ENCODE measurements around the gene BANK1. TPM values are rescaled to one million over a fixed set of nuclear protein-coding genes. Genes with fewer than 3 reads are reported as not detected.

Gene BANK1
- total RNA-seq, 4 donors from 2014 or later = 0.27 to 1.2 (median 0.51) TPM

DNA sequence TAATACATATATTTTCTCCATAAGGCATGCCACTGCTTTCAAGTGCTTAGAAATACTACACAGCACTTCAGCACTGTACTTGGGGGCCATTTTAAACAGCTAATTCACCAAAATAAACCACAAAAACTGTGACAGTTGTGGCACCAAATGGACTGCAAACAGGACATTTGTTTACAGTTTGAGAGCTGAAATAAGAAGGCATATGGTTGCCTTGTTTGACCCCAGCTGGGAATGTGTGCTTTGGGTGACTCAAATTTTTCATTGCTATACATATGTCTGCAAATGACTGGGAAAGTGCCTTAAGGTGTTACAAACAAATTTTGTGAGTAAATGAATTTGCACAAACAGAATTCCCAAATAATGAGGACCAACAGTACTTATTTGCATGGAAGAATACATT, 124.2 kb downstream of the BANK1 start:
- no peak for DNase-seq
- intact Hi-C loops (cut with DNase I) = no loop called here
- Histone ChIP-seq H3K36me3 (no peaks in the 10 kb centered on the region), H3K9me3 (no peaks in the 10 kb centered on the region), H3K27me3 (no peaks in the 10 kb centered on the region), H3K27ac (no peak overlapping the region), H3K4me1 (no peaks in the 10 kb centered on the region), H3K4me3 (no peak overlapping the region)
- TF ChIP-seq POLR2A (IDR thresholded peaks at IDR 0.05) = no peak
- TF ChIP-seq, protein P1, sequence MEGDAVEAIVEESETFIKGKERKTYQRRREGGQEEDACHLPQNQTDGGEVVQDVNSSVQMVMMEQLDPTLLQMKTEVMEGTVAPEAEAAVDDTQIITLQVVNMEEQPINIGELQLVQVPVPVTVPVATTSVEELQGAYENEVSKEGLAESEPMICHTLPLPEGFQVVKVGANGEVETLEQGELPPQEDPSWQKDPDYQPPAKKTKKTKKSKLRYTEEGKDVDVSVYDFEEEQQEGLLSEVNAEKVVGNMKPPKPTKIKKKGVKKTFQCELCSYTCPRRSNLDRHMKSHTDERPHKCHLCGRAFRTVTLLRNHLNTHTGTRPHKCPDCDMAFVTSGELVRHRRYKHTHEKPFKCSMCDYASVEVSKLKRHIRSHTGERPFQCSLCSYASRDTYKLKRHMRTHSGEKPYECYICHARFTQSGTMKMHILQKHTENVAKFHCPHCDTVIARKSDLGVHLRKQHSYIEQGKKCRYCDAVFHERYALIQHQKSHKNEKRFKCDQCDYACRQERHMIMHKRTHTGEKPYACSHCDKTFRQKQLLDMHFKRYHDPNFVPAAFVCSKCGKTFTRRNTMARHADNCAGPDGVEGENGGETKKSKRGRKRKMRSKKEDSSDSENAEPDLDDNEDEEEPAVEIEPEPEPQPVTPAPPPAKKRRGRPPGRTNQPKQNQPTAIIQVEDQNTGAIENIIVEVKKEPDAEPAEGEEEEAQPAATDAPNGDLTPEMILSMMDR (IDR thresholded peaks at IDR 0.05) = no peak

DNA sequence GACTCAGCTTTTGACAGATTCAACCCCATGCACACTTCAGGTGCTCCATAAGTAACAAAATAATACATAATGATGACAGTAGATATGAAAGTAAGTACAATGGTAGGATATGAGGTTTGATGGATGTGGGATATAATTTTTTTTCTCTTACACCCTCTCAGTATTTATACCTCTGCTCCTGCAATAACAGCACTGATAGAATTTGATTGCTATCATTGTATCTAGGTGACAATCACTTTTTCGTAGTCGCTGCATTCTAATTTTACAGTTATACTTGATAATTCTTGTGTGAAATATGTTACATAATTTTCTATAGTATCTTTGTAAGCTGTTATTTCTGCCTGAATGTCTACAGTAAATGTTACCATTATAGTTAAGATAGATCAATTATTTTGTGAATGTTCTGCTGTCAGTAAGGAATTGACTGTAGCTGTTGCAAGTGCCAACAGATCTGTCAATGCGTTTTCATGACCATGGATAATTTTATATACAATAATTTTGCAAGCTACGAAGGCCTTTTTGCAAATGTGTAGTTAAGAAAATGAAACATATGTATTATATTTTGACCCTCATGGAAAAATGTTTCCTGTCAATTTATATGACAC, 128.9 kb downstream of the BANK1 start:
- 84 to 87% methylated on average over 4 of the region's 4 CpGs for WGBS, 2 donors
- no peak for TF ChIP-seq POLR2A (IDR thresholded peaks at IDR 0.05)
- TF ChIP-seq, protein P1 (IDR thresholded peaks at IDR 0.05) = no peak
- no peaks in the 10 kb centered on the region for H3K4me1 ChIP-seq
- no peak overlapping the region for H3K27ac ChIP-seq
- H3K9me3 ChIP-seq = no peaks in the 10 kb centered on the region
- H3K36me3 ChIP-seq = no peaks in the 10 kb centered on the region
- no peaks in the 10 kb centered on the region for H3K27me3 ChIP-seq
- no peak for DNase-seq
- intact Hi-C loops (cut with DNase I) = no loop called here
- no peak overlapping the region for H3K4me3 ChIP-seq

DNA sequence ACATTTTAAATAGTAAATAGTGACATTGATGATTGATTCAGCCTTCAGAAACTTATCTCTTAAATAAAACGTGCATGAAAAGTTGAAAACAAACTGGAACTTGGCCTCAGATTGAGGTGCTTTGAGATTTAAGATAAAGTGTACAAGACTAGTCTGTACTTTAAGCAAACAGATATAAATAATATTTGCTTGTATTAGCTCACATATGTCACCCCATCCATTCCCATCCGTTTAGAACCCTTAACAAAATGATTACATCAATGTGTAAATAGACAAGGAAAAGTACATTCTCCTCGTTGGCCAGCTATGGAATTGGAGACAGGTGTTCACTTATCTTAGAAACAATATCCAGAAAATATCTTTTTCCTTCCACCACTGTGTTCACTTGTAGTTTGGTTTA, 130.8 kb downstream of the BANK1 start:
- no peak overlapping the region for H3K4me3 ChIP-seq
- H3K4me1 ChIP-seq = no peaks in the 10 kb centered on the region
- H3K27me3 ChIP-seq = no peaks in the 10 kb centered on the region
- H3K36me3 ChIP-seq = no peaks in the 10 kb centered on the region
- no peak overlapping the region for H3K27ac ChIP-seq
- H3K9me3 ChIP-seq = no peaks in the 10 kb centered on the region
- intact Hi-C loops (cut with DNase I) = no loop called here
- no peak for DNase-seq
- 34 to 47% methylated on average over 3 of the region's 3 CpGs for WGBS, 2 donors
- TF ChIP-seq, protein P1 (IDR thresholded peaks at IDR 0.05) = no peak
- no peak for TF ChIP-seq POLR2A (IDR thresholded peaks at IDR 0.05)

DNA sequence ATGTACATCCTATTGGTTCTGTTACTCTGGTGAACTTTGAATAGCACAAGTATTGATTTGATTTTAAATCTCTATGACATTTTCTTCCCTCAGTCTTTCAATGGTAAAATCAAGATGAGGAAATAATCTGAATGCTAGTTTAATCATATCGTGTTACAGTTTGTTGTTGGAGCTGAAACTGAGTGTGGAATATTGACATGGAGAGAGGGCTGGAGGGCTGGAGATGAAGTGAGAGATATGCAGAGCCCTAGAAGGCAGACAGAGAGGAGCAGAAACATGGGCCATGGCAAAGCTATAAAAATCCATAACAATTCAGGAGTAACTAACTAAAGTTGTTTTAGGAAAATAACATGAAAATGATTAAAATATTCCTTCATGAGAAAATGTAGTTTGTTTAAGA, 141.1 kb downstream of the BANK1 start:
- DNase-seq = no peak
- H3K4me3 ChIP-seq = no peak overlapping the region
- H3K27ac ChIP-seq = no peak overlapping the region
- WGBS, 2 donors = 67 to 75% methylated on average over 1 of the region's 1 CpG
- no peaks in the 10 kb centered on the region for H3K27me3 ChIP-seq
- intact Hi-C loops (cut with DNase I) = no loop called here
- H3K4me1 ChIP-seq = no peaks in the 10 kb centered on the region
- TF ChIP-seq, protein P1 (IDR thresholded peaks at IDR 0.05) = no peak
- TF ChIP-seq POLR2A (IDR thresholded peaks at IDR 0.05) = no peak
- no peaks in the 10 kb centered on the region for H3K9me3 ChIP-seq
- no peaks in the 10 kb centered on the region for H3K36me3 ChIP-seq

DNA sequence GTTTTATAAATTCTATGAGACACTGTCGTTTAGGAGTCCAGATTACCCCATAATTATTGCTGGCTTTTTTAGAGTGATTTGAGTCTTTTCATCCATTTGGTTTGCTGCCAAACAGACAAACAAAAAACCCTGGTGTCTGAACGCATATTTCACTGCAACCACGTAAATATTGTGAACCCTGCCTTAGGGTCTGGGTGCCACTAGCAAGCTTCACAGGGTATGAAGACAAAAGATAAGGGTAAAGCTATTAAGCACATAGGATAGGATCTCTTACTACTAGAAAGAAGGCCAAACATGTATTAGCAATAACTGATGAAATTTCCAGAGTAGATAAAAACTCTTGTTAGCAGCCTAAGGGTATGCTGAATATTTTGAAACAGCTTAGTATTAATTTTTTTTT, 143.3 kb downstream of the BANK1 start:
- H3K27ac ChIP-seq = no peak overlapping the region
- no peak for TF ChIP-seq POLR2A (IDR thresholded peaks at IDR 0.05)
- TF ChIP-seq, protein P1 (IDR thresholded peaks at IDR 0.05) = no peak
- H3K9me3 ChIP-seq = no peaks in the 10 kb centered on the region
- no peaks in the 10 kb centered on the region for H3K27me3 ChIP-seq
- no peak overlapping the region for H3K4me3 ChIP-seq
- DNase-seq = no peak
- WGBS, 2 donors = 53 to 64% methylated on average over 3 of the region's 3 CpGs
- H3K4me1 ChIP-seq = no peaks in the 10 kb centered on the region
- no peaks in the 10 kb centered on the region for H3K36me3 ChIP-seq
- intact Hi-C loops (cut with DNase I) = no loop called here
